ENCODE results near the gene ACOD1.

ACOD1 gene

GRCh38 chr13:76992548-76993001 is 44.3 kb downstream of the ACOD1 start:
- DNase-seq: peak; percentile 21

DNA sequence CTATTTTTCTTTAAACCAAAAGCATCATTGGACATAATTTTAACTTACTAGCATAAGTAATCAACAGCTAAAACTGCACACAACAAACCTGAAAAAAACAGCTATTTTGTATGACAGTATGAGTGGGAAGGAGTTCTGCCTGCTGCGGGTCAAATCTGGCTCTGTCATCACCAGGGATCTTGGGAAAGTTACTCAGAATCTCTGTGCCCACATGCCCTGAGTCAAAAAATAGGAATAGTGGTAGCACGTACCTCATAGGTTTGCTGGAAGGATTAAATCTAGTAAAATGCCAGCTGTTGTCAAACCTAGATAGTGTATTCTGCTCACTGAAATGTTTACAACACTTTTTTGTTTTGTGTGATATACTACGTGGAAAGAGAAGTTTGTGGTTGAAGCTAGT is 44.7 kb downstream of the ACOD1 start:
- DNase-seq: no peak

GRCh38 chr13:76993473-76993872 is 45.2 kb downstream of the ACOD1 start:
- no peak for DNase-seq

GRCh38 chr13:76994281-76994680 is 46.0 kb downstream of the ACOD1 start:
- DNase-seq: no peak

- no peak for DNase-seq
Measured at GRCh38 chr13:77000475-77000874, 52.2 kb downstream of the ACOD1 start.

GRCh38 chr13:77001540-77001939 is 53.2 kb downstream of the ACOD1 start:
- DNase-seq: no peak

DNA sequence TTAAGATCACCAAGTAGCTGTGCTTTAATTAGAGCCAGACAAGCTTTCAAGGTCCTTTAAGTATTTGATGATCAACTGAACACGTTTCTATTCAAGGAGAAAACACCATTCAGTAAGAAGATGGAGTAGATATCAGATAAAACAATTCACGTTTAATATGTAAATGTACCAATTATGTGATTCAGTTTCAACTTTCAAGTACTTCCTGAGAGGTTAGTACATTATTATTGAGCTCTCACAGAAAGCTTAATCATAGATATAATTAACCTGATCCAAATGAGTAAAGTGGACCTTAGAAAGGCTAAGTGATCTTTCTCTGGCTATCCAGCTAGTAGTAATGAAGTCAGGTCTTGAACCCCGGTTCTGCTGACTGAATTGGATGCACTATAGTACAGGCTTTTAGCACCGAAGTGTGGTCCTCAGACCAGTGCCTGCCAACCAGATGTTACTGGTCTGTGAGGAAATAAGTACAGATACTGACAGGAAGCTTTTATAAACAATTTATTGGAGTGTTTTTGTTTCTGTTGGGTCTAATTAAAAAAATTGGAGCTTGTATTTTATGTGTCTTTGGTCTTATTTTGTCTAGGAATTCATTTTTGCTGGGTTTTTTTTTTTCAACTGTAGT is 53.8 kb downstream of the ACOD1 start:
- DNase-seq: no peak

DNA sequence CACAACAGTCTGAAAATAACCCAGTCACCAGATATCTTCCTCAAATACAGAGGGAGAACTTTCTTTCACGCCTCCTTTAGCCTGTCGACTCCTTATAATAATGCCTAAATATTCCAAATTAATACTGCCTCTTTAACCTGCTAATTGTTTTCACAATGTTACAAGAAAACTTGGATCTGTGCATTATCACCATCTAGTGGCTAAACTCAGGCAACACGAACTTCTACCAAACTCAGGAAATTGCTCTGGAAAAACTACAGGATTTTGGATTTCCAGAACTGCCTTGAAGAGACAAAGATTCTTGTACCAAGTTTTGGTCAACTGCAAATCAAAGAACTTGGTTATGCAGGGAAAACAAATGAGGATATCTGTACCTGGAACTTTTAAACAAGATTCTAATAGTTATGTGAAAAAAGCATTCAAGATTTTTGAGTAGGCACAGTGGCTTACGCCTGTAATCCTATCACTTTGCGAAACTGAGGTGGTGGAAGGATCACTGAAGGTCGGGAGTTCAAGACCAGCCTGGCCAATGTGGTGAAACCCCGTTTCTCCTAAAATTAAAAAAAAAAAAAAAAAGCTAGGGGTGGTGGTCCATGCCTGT is 54.4 kb downstream of the ACOD1 start:
- DNase-seq: no peak

Data from activated CD4-positive, alpha-beta T cell treated with anti-CD3 and anti-CD28 coated beads for 48 hours (primary cell).